HCT116 (cell line): ENCODE results near the gene GRIK4.
A peak's percentile ranks its signal among the peaks of the same experiment; 100 is the strongest.

Experiments used
- EZH2 ChIP-seq: fragments of 200-600 bp; sonication (generic); IDR thresholded peaks from 2 replicates; pipeline ENCODE4 v1.6.1; 2017; ENCODE audit warnings: antibody characterized with exemption, mixed run types
- EZH2phosphoT487 ChIP-seq: fragments of 200-600 bp; IDR thresholded peaks from 2 replicates; pipeline ENCODE4 v1.6.1; 2018; ENCODE audit warnings: antibody characterized with exemption, borderline replicate concordance
- JUND ChIP-seq: IDR thresholded peaks from 2 replicates; pipeline ENCODE4 v1.6.1; 2012
- POLR2A ChIP-seq: IDR thresholded peaks from 2 replicates; pipeline ENCODE4 v1.7.0; 2011; ENCODE audit warnings: borderline replicate concordance; ENCODE audit not compliant: insufficient read depth, insufficient read length; ENCODE audit errors: extremely low read depth
- POLR2AphosphoS5 ChIP-seq: IDR thresholded peaks from 2 replicates; pipeline ENCODE4 v1.6.1; 2011; ENCODE audit warnings: mild to moderate bottlenecking, low read depth, low read length, moderate library complexity
- RAD21 ChIP-seq: IDR thresholded peaks from 2 replicates; pipeline ENCODE4 v1.6.1; 2012; ENCODE audit warnings: low read depth, mild to moderate bottlenecking
- SIN3A ChIP-seq: IDR thresholded peaks from 2 replicates; pipeline ENCODE4 v1.6.1; 2012; ENCODE audit warnings: low read depth
- SP1 ChIP-seq: IDR thresholded peaks from 2 replicates; pipeline ENCODE4 v1.6.1; 2012; ENCODE audit warnings: low read depth
- TCF7L2 ChIP-seq: IDR thresholded peaks from 2 replicates; pipeline ENCODE4 v1.7.0; 2011; ENCODE audit warnings: borderline replicate concordance, inconsistent platforms; ENCODE audit not compliant: insufficient read depth, insufficient read length; ENCODE audit errors: extremely low read depth
- YY1 ChIP-seq: IDR thresholded peaks from 2 replicates; pipeline ENCODE4 v1.6.1; 2011; ENCODE audit warnings: low read length, low read depth, moderate library complexity, mild to moderate bottlenecking; ENCODE audit not compliant: insufficient replicate concordance; ENCODE audit errors: extremely low read depth
- ZBTB33 ChIP-seq: IDR thresholded peaks from 2 replicates; pipeline ENCODE4 v1.6.1; 2011; ENCODE audit warnings: mild to moderate bottlenecking, low read length, moderate library complexity; ENCODE audit not compliant: insufficient replicate concordance; ENCODE audit errors: extremely low read depth
- ZFX ChIP-seq: fragments of 450-650 bp; IDR thresholded peaks from 2 replicates; pipeline ENCODE4 v1.6.1; 2017
- TF ChIP-seq, protein P1 (sequence below), 3 experiments: fragments of 200-600 bp in 1 of 3; sonication (generic) in 1 of 3; IDR thresholded peaks in 2 of 3; conservative IDR thresholded peaks in 1 of 3; 2 replicates each; pipeline ENCODE4 v1.5.1; 2012 to 2017; ENCODE audit warnings: low read depth in 2 of 3, low read length in 2 of 3, antibody characterized with exemption in 1 of 3, borderline replicate concordance in 1 of 3, control low read depth in 1 of 3, mild to moderate bottlenecking in 1 of 3, mixed read lengths in 1 of 3, mixed run types in 1 of 3, moderate library complexity in 1 of 3; ENCODE audit not compliant: insufficient read depth in 1 of 3
- TF ChIP-seq, protein P2 (sequence below): IDR thresholded peaks from 2 replicates; pipeline ENCODE4 v1.6.1; 2012

GRCh38 chr11:120511116-120511819, at the start of gene GRIK4:
- TF ChIP-seq, protein P1, sequence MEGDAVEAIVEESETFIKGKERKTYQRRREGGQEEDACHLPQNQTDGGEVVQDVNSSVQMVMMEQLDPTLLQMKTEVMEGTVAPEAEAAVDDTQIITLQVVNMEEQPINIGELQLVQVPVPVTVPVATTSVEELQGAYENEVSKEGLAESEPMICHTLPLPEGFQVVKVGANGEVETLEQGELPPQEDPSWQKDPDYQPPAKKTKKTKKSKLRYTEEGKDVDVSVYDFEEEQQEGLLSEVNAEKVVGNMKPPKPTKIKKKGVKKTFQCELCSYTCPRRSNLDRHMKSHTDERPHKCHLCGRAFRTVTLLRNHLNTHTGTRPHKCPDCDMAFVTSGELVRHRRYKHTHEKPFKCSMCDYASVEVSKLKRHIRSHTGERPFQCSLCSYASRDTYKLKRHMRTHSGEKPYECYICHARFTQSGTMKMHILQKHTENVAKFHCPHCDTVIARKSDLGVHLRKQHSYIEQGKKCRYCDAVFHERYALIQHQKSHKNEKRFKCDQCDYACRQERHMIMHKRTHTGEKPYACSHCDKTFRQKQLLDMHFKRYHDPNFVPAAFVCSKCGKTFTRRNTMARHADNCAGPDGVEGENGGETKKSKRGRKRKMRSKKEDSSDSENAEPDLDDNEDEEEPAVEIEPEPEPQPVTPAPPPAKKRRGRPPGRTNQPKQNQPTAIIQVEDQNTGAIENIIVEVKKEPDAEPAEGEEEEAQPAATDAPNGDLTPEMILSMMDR (IDR thresholded peaks at IDR 0.05 in 2 of 3, conservative IDR thresholded peaks at IDR 0.05 in 1 of 3; ENCODE audit: borderline replicate concordance in 1 of 3, insufficient read depth in 1 of 3, low read depth in 2 of 3, low read length in 2 of 3) = peak; percentile 93 to 94 (median 93)
- TF ChIP-seq SP1 (no peak), YY1 (peak; percentile 26), SIN3A (no peak), POLR2A (no peak), ZFX (no peak), RAD21 (peak; percentile 99), EZH2phosphoT487 (no peak), POLR2AphosphoS5 (no peak), TCF7L2 (no peak), ZBTB33 (no peak), EZH2 (no peak), JUND (no peak)
- TF ChIP-seq, protein P2, sequence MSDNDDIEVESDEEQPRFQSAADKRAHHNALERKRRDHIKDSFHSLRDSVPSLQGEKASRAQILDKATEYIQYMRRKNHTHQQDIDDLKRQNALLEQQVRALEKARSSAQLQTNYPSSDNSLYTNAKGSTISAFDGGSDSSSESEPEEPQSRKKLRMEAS = no peak
